HEK293 (cell line): ENCODE data around the gene HOXD9.

ENCODE experiments used
- GLI2 ChIP-seq: fragments of 450-650 bp; formaldehyde crosslinking; IDR thresholded peaks from 2 replicates; pipeline ENCODE4; 2017; ENCODE audit warnings: missing biosample characterization, missing genetic modification characterization, low read depth, borderline replicate concordance
- PRDM4 ChIP-seq: fragments of 450-650 bp; formaldehyde crosslinking; IDR thresholded peaks from 2 replicates; pipeline ENCODE4 v1.5.1; 2017; ENCODE audit warnings: missing biosample characterization, missing genetic modification characterization
- SP2 ChIP-seq: fragments of 450-650 bp; formaldehyde crosslinking; IDR thresholded peaks from 2 replicates; pipeline ENCODE4 v1.5.1; 2016; ENCODE audit warnings: missing biosample characterization, missing genetic modification characterization
- ZBTB49 ChIP-seq: fragments of 450-650 bp; formaldehyde crosslinking; IDR thresholded peaks from 2 replicates; pipeline ENCODE4 v1.5.1; 2016; ENCODE audit warnings: missing biosample characterization, missing genetic modification characterization, low read depth
- ZEB2 ChIP-seq: fragments of 450-650 bp; formaldehyde crosslinking; IDR thresholded peaks from 2 replicates; pipeline ENCODE4 v1.5.1; 2016; ENCODE audit warnings: missing biosample characterization, missing genetic modification characterization
- ZFP37 ChIP-seq: fragments of 450-650 bp; formaldehyde crosslinking; IDR thresholded peaks from 2 replicates; pipeline ENCODE4 v1.5.1; 2016; ENCODE audit warnings: missing biosample characterization, missing genetic modification characterization
- ZFP69B ChIP-seq: fragments of 450-650 bp; formaldehyde crosslinking; IDR thresholded peaks from 2 replicates; pipeline ENCODE4 v1.5.1; 2016; ENCODE audit warnings: missing biosample characterization, missing genetic modification characterization
- ZNF10 ChIP-seq: fragments of 450-650 bp; formaldehyde crosslinking; IDR thresholded peaks from 2 replicates; pipeline ENCODE4 v1.5.1; 2017; ENCODE audit warnings: missing biosample characterization, missing genetic modification characterization
- ZNF140 ChIP-seq: fragments of 450-650 bp; formaldehyde crosslinking; IDR thresholded peaks from 2 replicates; pipeline ENCODE4 v1.5.1; 2016; ENCODE audit warnings: missing biosample characterization, missing genetic modification characterization
- ZNF155 ChIP-seq: fragments of 450-650 bp; formaldehyde crosslinking; IDR thresholded peaks from 2 replicates; pipeline ENCODE4 v1.5.1; 2016; ENCODE audit warnings: missing biosample characterization, missing genetic modification characterization
- ZNF16 ChIP-seq: fragments of 450-650 bp; formaldehyde crosslinking; IDR thresholded peaks from 2 replicates; pipeline ENCODE4 v1.5.1; 2016; ENCODE audit warnings: low read depth, missing biosample characterization, missing genetic modification characterization
- ZNF202 ChIP-seq: fragments of 450-650 bp; formaldehyde crosslinking; IDR thresholded peaks from 2 replicates; pipeline ENCODE4 v1.5.1; 2016; ENCODE audit warnings: missing biosample characterization, missing genetic modification characterization, borderline replicate concordance
- ZNF24 ChIP-seq: fragments of 450-650 bp; formaldehyde crosslinking; IDR thresholded peaks from 2 replicates; pipeline ENCODE4 v1.5.1; 2016; ENCODE audit warnings: missing biosample characterization, missing genetic modification characterization
- ZNF266 ChIP-seq: fragments of 450-650 bp; formaldehyde crosslinking; IDR thresholded peaks from 2 replicates; pipeline ENCODE4 v1.5.1; 2016; ENCODE audit warnings: missing biosample characterization, missing genetic modification characterization, low read depth
- ZNF292 ChIP-seq: fragments of 450-650 bp; formaldehyde crosslinking; IDR thresholded peaks from 2 replicates; pipeline ENCODE4 v1.5.1; 2016; ENCODE audit warnings: low read depth, missing biosample characterization, missing genetic modification characterization, borderline replicate concordance
- ZNF394 ChIP-seq: fragments of 450-650 bp; formaldehyde crosslinking; IDR thresholded peaks from 2 replicates; pipeline ENCODE4 v1.5.1; 2016; ENCODE audit warnings: missing biosample characterization, missing genetic modification characterization, mild to moderate bottlenecking, moderate library complexity, borderline replicate concordance
- ZNF473 ChIP-seq: fragments of 450-650 bp; formaldehyde crosslinking; IDR thresholded peaks from 2 replicates; pipeline ENCODE4 v1.5.1; 2017; ENCODE audit warnings: missing biosample characterization, missing genetic modification characterization
- ZNF510 ChIP-seq: fragments of 450-650 bp; formaldehyde crosslinking; IDR thresholded peaks from 2 replicates; pipeline ENCODE4 v1.5.1; 2018; ENCODE audit warnings: mild to moderate bottlenecking, missing genetic modification characterization, missing biosample characterization; ENCODE audit not compliant: insufficient replicate concordance
- ZNF561 ChIP-seq: fragments of 450-650 bp; IDR thresholded peaks from 2 replicates; pipeline ENCODE4 v1.5.1; 2018; ENCODE audit warnings: missing biosample characterization, missing genetic modification characterization, borderline replicate concordance
- ZNF571 ChIP-seq: fragments of 450-650 bp; formaldehyde crosslinking; IDR thresholded peaks from 2 replicates; pipeline ENCODE4 v1.5.0; 2017; ENCODE audit warnings: missing biosample characterization, missing genetic modification characterization
- ZNF623 ChIP-seq: fragments of 450-650 bp; formaldehyde crosslinking; IDR thresholded peaks from 2 replicates; pipeline ENCODE4 v1.5.1; 2016; ENCODE audit warnings: missing biosample characterization, missing genetic modification characterization
- ZNF626 ChIP-seq: fragments of 450-650 bp; sonication (Bioruptor Pico); formaldehyde crosslinking; IDR thresholded peaks from 2 replicates; pipeline ENCODE4 v1.5.1; 2018; ENCODE audit warnings: missing biosample characterization, missing genetic modification characterization, inconsistent platforms
- ZNF664 ChIP-seq: fragments of 450-650 bp; formaldehyde crosslinking; IDR thresholded peaks from 2 replicates; pipeline ENCODE4 v1.5.1; 2016; ENCODE audit warnings: missing biosample characterization, missing genetic modification characterization
- ZNF707 ChIP-seq: fragments of 450-650 bp; formaldehyde crosslinking; IDR thresholded peaks from 2 replicates; pipeline ENCODE4 v1.5.1; 2016; ENCODE audit warnings: missing biosample characterization, missing genetic modification characterization
- ZNF776 ChIP-seq: fragments of 450-650 bp; formaldehyde crosslinking; IDR thresholded peaks from 2 replicates; pipeline ENCODE4 v1.5.0; 2017; ENCODE audit warnings: missing biosample characterization, missing genetic modification characterization, borderline replicate concordance
- ZNF785 ChIP-seq: fragments of 450-650 bp; formaldehyde crosslinking; IDR thresholded peaks from 2 replicates; pipeline ENCODE4 v1.5.1; 2016; ENCODE audit warnings: missing biosample characterization, missing genetic modification characterization
- ZNF792 ChIP-seq: fragments of 450-650 bp; formaldehyde crosslinking; IDR thresholded peaks from 2 replicates; pipeline ENCODE4 v1.5.1; 2016; ENCODE audit warnings: missing biosample characterization, missing genetic modification characterization
- ZNF843 ChIP-seq: fragments of 450-650 bp; formaldehyde crosslinking; IDR thresholded peaks from 2 replicates; pipeline ENCODE4 v1.5.1; 2016; ENCODE audit warnings: missing biosample characterization, missing genetic modification characterization
- TF ChIP-seq, protein P1 (sequence below): fragments of 450-650 bp; formaldehyde crosslinking; IDR thresholded peaks from 2 replicates; pipeline ENCODE4 v1.5.1; 2016; ENCODE audit warnings: missing biosample characterization, missing genetic modification characterization
- TF ChIP-seq, protein P2 (sequence below): fragments of 450-650 bp; formaldehyde crosslinking; IDR thresholded peaks from 2 replicates; pipeline ENCODE4 v1.5.1; 2016; ENCODE audit warnings: missing biosample characterization, missing genetic modification characterization
- TF ChIP-seq, protein P3 (sequence below): fragments of 450-650 bp; formaldehyde crosslinking; IDR thresholded peaks from 2 replicates; pipeline ENCODE4 v1.5.1; 2016; ENCODE audit warnings: missing biosample characterization, missing genetic modification characterization

HOXD9 gene

GRCh38 chr2:176096986-176097819 is 25.3 kb upstream of the HOXD9 start (continued):
- no peak for TF ChIP-seq ZNF10 (tag by site-specific recombination)
- no peak for TF ChIP-seq ZNF155 (tag by site-specific recombination)
- no peak for TF ChIP-seq ZNF571
- no peak for TF ChIP-seq ZNF510 (tag by site-specific recombination)
- TF ChIP-seq ZNF292: no peak
- no peak; the same call in 1 of the 2 replicates for TF ChIP-seq ZNF623 (tag by site-specific recombination)
- no peak for TF ChIP-seq ZNF792 (tag by site-specific recombination)
- no peak for TF ChIP-seq ZNF843 (tag by site-specific recombination)
- TF ChIP-seq ZNF394 (tag by site-specific recombination): peak; percentile 20; the same call in 1 of the 2 replicates
- peak; percentile 18; the same call in 1 of the 2 replicates for TF ChIP-seq SP2 (tag by site-specific recombination)
- TF ChIP-seq, protein P1, sequence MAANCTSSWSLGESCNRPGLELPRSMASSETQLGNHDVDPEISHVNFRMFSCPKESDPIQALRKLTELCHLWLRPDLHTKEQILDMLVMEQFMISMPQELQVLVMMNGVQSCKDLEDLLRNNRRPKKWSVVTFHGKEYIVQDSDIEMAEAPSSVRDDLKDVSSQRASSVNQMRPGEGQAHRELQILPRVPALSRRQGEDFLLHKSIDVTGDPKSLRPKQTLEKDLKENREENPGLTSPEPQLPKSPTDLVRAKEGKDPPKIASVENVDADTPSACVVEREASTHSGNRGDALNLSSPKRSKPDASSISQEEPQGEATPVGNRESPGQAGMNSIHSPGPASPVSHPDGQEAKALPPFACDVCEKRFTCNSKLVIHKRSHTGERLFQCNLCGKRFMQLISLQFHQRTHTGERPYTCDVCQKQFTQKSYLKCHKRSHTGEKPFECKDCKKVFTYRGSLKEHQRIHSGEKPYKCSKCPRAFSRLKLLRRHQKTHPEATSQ (tag by site-specific recombination): no peak
- no peak for TF ChIP-seq ZNF626
- TF ChIP-seq ZEB2 (tag by site-specific recombination): 0 out of 2 replicates have a peak, but pooled peaks have one; percentile 31
- TF ChIP-seq ZNF24 (tag by site-specific recombination): no peak
- no peak for TF ChIP-seq ZNF16 (tag by site-specific recombination)
- TF ChIP-seq ZFP69B (tag by site-specific recombination): no peak
- TF ChIP-seq ZFP37 (tag by site-specific recombination): 0 out of 2 replicates have a peak, but pooled peaks have one; percentile 28
- no peak for TF ChIP-seq ZNF202
- TF ChIP-seq ZNF785 (tag by site-specific recombination): no peak
- TF ChIP-seq, protein P2, sequence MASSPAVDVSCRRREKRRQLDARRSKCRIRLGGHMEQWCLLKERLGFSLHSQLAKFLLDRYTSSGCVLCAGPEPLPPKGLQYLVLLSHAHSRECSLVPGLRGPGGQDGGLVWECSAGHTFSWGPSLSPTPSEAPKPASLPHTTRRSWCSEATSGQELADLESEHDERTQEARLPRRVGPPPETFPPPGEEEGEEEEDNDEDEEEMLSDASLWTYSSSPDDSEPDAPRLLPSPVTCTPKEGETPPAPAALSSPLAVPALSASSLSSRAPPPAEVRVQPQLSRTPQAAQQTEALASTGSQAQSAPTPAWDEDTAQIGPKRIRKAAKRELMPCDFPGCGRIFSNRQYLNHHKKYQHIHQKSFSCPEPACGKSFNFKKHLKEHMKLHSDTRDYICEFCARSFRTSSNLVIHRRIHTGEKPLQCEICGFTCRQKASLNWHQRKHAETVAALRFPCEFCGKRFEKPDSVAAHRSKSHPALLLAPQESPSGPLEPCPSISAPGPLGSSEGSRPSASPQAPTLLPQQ (tag by site-specific recombination): 0 out of 2 replicates have a peak, but pooled peaks have one; percentile 29
- no peak for TF ChIP-seq ZNF664 (tag by site-specific recombination)
- no peak for TF ChIP-seq ZBTB49 (tag by site-specific recombination)
- TF ChIP-seq, protein P3, sequence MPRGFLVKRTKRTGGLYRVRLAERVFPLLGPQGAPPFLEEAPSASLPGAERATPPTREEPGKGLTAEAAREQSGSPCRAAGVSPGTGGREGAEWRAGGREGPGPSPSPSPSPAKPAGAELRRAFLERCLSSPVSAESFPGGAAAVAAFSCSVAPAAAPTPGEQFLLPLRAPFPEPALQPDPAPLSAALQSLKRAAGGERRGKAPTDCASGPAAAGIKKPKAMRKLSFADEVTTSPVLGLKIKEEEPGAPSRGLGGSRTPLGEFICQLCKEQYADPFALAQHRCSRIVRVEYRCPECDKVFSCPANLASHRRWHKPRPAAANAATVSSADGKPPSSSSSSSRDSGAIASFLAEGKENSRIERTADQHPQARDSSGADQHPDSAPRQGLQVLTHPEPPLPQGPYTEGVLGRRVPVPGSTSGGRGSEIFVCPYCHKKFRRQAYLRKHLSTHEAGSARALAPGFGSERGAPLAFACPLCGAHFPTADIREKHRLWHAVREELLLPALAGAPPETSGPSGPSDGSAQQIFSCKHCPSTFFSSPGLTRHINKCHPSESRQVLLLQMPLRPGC (tag by site-specific recombination): no peak
- TF ChIP-seq ZNF776: no peak
- no peak for TF ChIP-seq PRDM4 (tag by site-specific recombination)
- TF ChIP-seq ZNF140 (tag by site-specific recombination): no peak
- TF ChIP-seq ZNF707 (tag by site-specific recombination): no peak
- TF ChIP-seq ZNF266 (tag by site-specific recombination): no peak
- no peak for TF ChIP-seq ZNF473 (tag by site-specific recombination)
- TF ChIP-seq ZNF561 (tag by site-specific recombination): no peak; the same call in 1 of the 2 replicates
- TF ChIP-seq GLI2 (tag by site-specific recombination): no peak
